ENCODE results near the gene DHRS3.

GRCh38 chr1:12601700-12602658 is 16.0 kb downstream of the DHRS3 start:
- no peak for TF ChIP-seq EZH2 (IDR thresholded peaks at IDR 0.05; ENCODE audit: low read length)
- TF ChIP-seq, protein P1, sequence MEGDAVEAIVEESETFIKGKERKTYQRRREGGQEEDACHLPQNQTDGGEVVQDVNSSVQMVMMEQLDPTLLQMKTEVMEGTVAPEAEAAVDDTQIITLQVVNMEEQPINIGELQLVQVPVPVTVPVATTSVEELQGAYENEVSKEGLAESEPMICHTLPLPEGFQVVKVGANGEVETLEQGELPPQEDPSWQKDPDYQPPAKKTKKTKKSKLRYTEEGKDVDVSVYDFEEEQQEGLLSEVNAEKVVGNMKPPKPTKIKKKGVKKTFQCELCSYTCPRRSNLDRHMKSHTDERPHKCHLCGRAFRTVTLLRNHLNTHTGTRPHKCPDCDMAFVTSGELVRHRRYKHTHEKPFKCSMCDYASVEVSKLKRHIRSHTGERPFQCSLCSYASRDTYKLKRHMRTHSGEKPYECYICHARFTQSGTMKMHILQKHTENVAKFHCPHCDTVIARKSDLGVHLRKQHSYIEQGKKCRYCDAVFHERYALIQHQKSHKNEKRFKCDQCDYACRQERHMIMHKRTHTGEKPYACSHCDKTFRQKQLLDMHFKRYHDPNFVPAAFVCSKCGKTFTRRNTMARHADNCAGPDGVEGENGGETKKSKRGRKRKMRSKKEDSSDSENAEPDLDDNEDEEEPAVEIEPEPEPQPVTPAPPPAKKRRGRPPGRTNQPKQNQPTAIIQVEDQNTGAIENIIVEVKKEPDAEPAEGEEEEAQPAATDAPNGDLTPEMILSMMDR (optimal IDR thresholded peaks at IDR 0.05 in 1 of 3, IDR thresholded peaks at IDR 0.05 in 1 of 3, conservative IDR thresholded peaks at IDR 0.05 in 1 of 3; ENCODE audit: extremely low read depth in 1 of 3, insufficient read depth in 2 of 3, low read length in 3 of 3): no peak

All from keratinocyte (primary cell).